Suprapubic skin (tissue), 4 donors: Measurements from ENCODE around the gene CNGB1. TPM values are rescaled to one million over a fixed set of nuclear protein-coding genes. Genes with fewer than 3 reads are reported as not detected.

Experiments used
- DNase-seq, 2 donors: peaks; one replicate each; pipeline ENCODE4 v3.0.0-alpha.2; 2019; ENCODE audit warnings: low spot score in 2 of 2
- H3K27ac ChIP-seq: fragments of 200-600 bp; sonication (generic); one replicate; pipeline ENCODE4 v1.5.1; 2019
- H3K27me3 ChIP-seq: fragments of 200-600 bp; sonication (generic); one replicate; pipeline ENCODE4 v1.5.1; 2019
- H3K36me3 ChIP-seq: fragments of 200-600 bp; sonication (generic); one replicate; pipeline ENCODE4 v1.5.1; 2019
- H3K4me1 ChIP-seq: fragments of 200-600 bp; sonication (generic); one replicate; pipeline ENCODE4 v1.5.1; 2019
- H3K4me3 ChIP-seq: fragments of 200-600 bp; sonication (generic); one replicate; pipeline ENCODE4 v1.5.1; 2019; ENCODE audit warnings: mild to moderate bottlenecking
- H3K9me3 ChIP-seq: fragments of 200-600 bp; sonication (generic); one replicate; pipeline ENCODE4 v1.5.1; 2019
- CTCF ChIP-seq, 2 donors: fragments of 200-600 bp in 1 of 2; fragments of 450-650 bp in 1 of 2; sonication (generic) in 1 of 2; IDR thresholded peaks; one replicate each; pipeline ENCODE4 v1.5.1; 2016 to 2019; ENCODE audit warnings: antibody characterized with exemption in 2 of 2, mild to moderate bottlenecking in 1 of 2, moderate library complexity in 1 of 2
- EP300 ChIP-seq: sonication (generic); formaldehyde crosslinking; IDR thresholded peaks from one replicate; pipeline ENCODE4 v1.6.1; 2017; ENCODE audit warnings: antibody characterized with exemption
- POLR2A ChIP-seq, 2 donors: fragments of 450-650 bp; IDR thresholded peaks; one replicate each; pipeline ENCODE4 v1.6.1; 2017; ENCODE audit warnings: antibody characterized with exemption in 2 of 2, mild to moderate bottlenecking in 2 of 2, moderate library complexity in 2 of 2
- POLR2AphosphoS5 ChIP-seq, 3 donors: sonication (generic); formaldehyde crosslinking; IDR thresholded peaks; one replicate each; pipeline ENCODE4 v1.6.1; 2017; ENCODE audit warnings: antibody characterized with exemption in 3 of 3
- WGBS: methylation state at CpG from one replicate; pipeline ENCODE4 v1.1.5; 2018; 5-methylcytosine and 5-hydroxymethylcytosine counted together
- total RNA-seq, 4 donors: library from RNA; depleted of rRNA; stranded (reverse); fragments of >200 nt; gene quantifications; one replicate each; pipeline ENCODE4 v1.1.0, GENCODE V29; 2016

The CNGB1 gene
- total RNA-seq, 4 donors from 2014 or later: 0.08 TPM; not detected in 3

DNA sequence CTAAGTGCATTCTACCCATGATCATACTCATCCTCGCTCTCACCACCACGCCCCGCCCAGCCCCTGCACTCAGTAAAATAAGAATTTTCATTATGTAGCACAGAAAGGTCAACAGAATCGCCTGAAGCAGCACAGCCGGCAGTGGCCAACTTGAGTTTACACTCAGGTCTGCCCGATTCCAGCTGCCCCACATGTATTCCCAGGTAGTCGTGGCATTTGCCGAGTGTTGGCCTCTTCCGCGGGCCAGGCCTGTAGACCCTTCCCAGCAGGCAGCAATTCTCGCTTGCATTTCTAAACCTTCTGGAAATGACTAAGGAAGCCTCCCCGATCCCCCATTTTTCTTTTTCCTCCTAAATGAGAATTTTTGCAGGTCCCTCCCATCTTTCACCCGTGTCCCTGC, 609 bp downstream of the CNGB1 start:
- Histone ChIP-seq H3K27ac (no peak overlapping the region), H3K36me3 (no peaks in the 10 kb centered on the region), H3K9me3 (no peaks in the 10 kb centered on the region), H3K4me1 (no peaks in the 10 kb centered on the region), H3K27me3 (peaks cover 5% of the 10 kb centered on the region), H3K4me3 (no peak overlapping the region)
- no peak for TF ChIP-seq CTCF (IDR thresholded peaks at IDR 0.05)
- no peak for TF ChIP-seq POLR2AphosphoS5 (IDR thresholded peaks at IDR 0.05)
- no peak for TF ChIP-seq EP300
- no peak for TF ChIP-seq POLR2A (IDR thresholded peaks at IDR 0.05)
- no peak for DNase-seq
- WGBS: 82% methylated on average over 13 of the region's 13 CpGs

DNA sequence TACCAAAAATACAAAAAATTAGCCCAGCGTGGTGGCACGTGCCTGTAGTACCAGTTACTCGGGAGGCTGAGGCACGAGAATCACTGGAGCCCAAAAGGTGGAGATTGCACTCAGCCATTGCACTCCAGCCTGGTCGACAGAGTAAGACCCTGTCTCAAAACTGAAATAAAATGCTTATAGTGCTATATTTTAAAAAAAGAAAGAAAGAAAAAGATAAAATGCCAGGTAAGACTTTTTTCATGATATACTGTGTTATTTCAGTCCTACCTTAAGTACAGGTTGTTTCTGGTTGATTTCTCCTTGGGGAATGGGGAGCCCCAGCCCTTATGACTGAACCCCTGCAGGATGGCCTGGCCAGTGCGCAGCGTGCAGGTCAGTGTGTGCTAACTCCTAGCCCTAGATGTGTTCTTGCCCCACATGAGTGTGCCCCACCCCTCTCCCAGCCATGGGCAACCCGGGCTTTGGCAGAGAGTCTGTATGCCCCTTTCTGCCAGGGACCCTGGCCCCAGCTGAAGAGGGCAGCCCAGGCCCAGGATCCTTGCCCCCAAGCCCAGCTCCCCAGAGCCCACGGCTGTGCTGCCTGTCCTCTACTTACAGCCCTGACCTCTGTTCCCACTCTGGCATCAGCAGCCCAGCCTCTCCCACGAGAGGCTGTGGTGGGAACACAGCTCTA, 1.3 kb downstream of the CNGB1 start:
- Histone ChIP-seq H3K36me3 (no peaks in the 10 kb centered on the region), H3K4me3 (no peak overlapping the region), H3K27me3 (peaks cover 5% of the 10 kb centered on the region), H3K4me1 (no peaks in the 10 kb centered on the region), H3K27ac (no peak overlapping the region), H3K9me3 (no peaks in the 10 kb centered on the region)
- TF ChIP-seq POLR2AphosphoS5 (IDR thresholded peaks at IDR 0.05): no peak
- TF ChIP-seq POLR2A (IDR thresholded peaks at IDR 0.05): no peak
- TF ChIP-seq EP300: no peak
- TF ChIP-seq CTCF (IDR thresholded peaks at IDR 0.05): no peak
- DNase-seq: no peak
- 87% methylated on average over 8 of the region's 10 CpGs for WGBS

DNA sequence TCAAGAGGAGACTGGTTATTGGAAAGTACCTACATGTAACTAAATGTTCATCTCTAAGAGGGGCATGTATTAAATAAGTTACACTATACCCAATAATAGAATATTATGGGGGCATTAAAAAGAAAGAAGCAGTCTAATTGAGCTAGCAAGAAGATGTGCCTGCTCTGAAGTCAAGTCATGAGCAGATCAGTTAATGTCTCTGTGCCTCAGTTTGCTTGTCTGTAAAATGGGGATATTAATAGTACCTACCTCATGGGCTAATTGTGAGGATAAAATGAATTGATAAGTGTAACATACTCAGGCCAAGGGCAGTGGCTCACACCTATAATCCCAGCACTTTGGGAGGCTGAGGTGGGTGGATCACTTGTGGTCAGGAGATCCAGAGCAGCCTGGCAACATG, 3.0 kb downstream of the CNGB1 start:
- no peak for DNase-seq

GRCh38 chr16:57966986-57967385, 3.9 kb downstream of the CNGB1 start:
- no peaks in the 10 kb centered on the region for H3K4me1 ChIP-seq
- TF ChIP-seq CTCF (IDR thresholded peaks at IDR 0.05): no peak
- no peak for TF ChIP-seq POLR2AphosphoS5 (IDR thresholded peaks at IDR 0.05)
- TF ChIP-seq EP300: no peak
- TF ChIP-seq POLR2A (IDR thresholded peaks at IDR 0.05): no peak
- peaks cover 5% of the 10 kb centered on the region for H3K27me3 ChIP-seq
- H3K27ac ChIP-seq: no peak overlapping the region
- H3K36me3 ChIP-seq: no peaks in the 10 kb centered on the region
- 87% methylated on average over 9 of the region's 9 CpGs for WGBS
- no peak for DNase-seq
- H3K4me3 ChIP-seq: no peak overlapping the region
- H3K9me3 ChIP-seq: no peaks in the 10 kb centered on the region

More for the DNA sequence above, 3.0 kb downstream of the CNGB1 start:
- no peak overlapping the region for H3K4me3 ChIP-seq
- TF ChIP-seq EP300 (no peak), POLR2AphosphoS5 (IDR thresholded peaks at IDR 0.05) (no peak), CTCF (IDR thresholded peaks at IDR 0.05) (no peak), POLR2A (IDR thresholded peaks at IDR 0.05) (no peak)
- H3K4me1 ChIP-seq: no peaks in the 10 kb centered on the region
- H3K9me3 ChIP-seq: no peaks in the 10 kb centered on the region
- H3K27me3 ChIP-seq: peaks cover 5% of the 10 kb centered on the region
- H3K36me3 ChIP-seq: no peaks in the 10 kb centered on the region
- H3K27ac ChIP-seq: no peak overlapping the region

GRCh38 chr16:57966204-57966771, 4.6 kb downstream of the CNGB1 start:
- no peak overlapping the region for H3K4me3 ChIP-seq
- WGBS: 44% methylated on average over 4 of the region's 4 CpGs

More at GRCh38 chr16:57966204-57966771, 4.6 kb downstream of the CNGB1 start:
- Histone ChIP-seq H3K9me3 (no peaks in the 10 kb centered on the region), H3K4me1 (no peaks in the 10 kb centered on the region), H3K27ac (no peak overlapping the region), H3K36me3 (no peaks in the 10 kb centered on the region), H3K27me3 (peaks cover under 1% of the 10 kb centered on the region)
- no peak for TF ChIP-seq EP300
- no peak for TF ChIP-seq CTCF (IDR thresholded peaks at IDR 0.05)
- no peak for TF ChIP-seq POLR2A (IDR thresholded peaks at IDR 0.05)
- no peak for TF ChIP-seq POLR2AphosphoS5 (IDR thresholded peaks at IDR 0.05)
- no peak for DNase-seq
